GM10266 (cell line): ENCODE results near the gene SS18L1.

Experiments
- DNase-seq: peaks from one replicate; pipeline ENCODE4 v3.0.0; 2012; ENCODE audit errors: extremely low spot score
- TF ChIP-seq, protein P1 (sequence below): IDR thresholded peaks from 2 replicates; pipeline ENCODE4 v1.5.1; 2012; ENCODE audit warnings: mild to moderate bottlenecking, low read depth; ENCODE audit not compliant: control insufficient read depth, insufficient read depth; ENCODE audit errors: missing control alignments

SS18L1 gene

DNA sequence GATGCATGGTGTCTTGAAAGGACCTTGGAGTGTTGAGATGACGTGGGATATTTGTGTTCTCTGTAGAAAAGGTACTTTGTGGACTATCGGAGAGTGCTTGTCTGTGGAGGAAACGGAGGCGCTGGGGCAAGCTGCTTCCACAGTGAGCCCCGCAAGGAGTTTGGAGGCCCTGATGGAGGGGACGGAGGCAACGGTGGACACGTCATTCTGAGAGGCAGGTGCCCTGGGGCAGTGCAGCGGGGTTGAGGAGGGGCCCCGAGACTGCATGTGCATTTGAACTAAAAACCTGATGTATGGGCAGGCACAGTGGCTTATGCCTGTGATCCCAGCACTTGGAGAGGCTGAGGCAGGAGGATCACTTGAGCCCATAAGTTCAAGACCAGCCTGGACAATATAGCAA, 52.2 kb downstream of the SS18L1 start:
- TF ChIP-seq, protein P1, sequence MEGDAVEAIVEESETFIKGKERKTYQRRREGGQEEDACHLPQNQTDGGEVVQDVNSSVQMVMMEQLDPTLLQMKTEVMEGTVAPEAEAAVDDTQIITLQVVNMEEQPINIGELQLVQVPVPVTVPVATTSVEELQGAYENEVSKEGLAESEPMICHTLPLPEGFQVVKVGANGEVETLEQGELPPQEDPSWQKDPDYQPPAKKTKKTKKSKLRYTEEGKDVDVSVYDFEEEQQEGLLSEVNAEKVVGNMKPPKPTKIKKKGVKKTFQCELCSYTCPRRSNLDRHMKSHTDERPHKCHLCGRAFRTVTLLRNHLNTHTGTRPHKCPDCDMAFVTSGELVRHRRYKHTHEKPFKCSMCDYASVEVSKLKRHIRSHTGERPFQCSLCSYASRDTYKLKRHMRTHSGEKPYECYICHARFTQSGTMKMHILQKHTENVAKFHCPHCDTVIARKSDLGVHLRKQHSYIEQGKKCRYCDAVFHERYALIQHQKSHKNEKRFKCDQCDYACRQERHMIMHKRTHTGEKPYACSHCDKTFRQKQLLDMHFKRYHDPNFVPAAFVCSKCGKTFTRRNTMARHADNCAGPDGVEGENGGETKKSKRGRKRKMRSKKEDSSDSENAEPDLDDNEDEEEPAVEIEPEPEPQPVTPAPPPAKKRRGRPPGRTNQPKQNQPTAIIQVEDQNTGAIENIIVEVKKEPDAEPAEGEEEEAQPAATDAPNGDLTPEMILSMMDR, result no peak
- no peak for DNase-seq

GRCh38 chr20:62196286-62196685, 52.7 kb downstream of the SS18L1 start:
- TF ChIP-seq, protein P1, result no peak
- no peak for DNase-seq

DNA sequence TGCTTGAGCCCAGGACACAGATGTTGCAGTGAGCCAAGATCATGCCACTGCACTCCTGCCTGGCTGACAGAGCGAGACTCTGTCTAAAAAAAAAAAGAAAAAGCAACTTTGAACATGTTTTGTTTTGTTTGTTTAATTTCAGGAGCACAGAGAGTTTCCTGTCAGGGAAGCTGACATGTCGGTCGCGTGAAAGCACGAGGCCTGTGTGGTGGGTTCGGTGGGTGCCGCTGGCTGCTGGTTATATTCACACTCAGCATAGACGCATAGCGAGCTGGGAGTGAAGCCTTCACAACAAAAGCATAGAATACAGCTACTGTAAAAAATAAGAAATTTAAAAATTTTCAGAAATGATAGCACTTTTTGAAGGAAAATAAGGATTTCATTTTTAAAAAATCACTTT, 53.7 kb downstream of the SS18L1 start:
- TF ChIP-seq, protein P1, result no peak
- DNase-seq, result no peak

DNA sequence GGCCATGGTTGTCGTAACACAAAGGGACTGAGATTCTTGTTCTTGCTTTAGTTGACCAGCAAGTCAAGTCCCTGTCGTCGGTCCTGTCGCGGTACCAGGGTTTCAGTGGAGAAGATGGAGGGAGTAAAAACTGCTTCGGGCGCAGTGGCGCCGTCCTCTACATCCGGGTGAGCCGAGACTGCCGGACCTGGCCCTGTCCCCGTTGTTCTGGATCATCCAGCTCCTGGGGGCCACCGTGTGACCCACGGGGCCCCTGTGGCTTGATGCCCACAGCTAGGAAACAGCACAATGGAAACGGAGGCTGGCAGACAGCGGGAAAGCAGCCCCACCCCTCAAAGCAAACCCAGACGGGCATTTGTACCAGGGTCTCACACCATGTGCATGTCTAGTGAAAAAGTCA, 54.2 kb downstream of the SS18L1 start:
- TF ChIP-seq, protein P1, result no peak

DNA sequence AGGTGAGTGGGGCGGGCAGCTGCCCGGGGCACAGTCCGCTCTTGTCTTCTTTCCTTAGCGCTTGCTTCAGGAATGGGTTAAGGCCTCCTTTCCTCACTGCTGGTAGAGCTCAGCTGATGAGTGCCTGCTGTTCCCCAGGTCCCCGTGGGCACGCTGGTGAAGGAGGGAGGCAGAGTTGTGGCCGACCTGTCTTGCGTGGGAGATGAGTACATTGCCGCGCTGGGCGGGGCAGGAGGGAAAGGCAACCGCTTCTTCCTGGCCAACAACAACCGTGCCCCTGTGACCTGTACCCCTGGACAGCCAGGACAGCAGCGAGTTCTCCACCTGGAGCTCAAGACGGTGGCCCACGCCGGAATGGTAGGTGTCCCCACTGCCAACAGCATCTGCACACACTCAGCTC, 54.9 kb downstream of the SS18L1 start:
- TF ChIP-seq, protein P1, result no peak
- no peak for DNase-seq

More for the DNA sequence above, 54.2 kb downstream of the SS18L1 start:
- DNase-seq, result no peak

DNA sequence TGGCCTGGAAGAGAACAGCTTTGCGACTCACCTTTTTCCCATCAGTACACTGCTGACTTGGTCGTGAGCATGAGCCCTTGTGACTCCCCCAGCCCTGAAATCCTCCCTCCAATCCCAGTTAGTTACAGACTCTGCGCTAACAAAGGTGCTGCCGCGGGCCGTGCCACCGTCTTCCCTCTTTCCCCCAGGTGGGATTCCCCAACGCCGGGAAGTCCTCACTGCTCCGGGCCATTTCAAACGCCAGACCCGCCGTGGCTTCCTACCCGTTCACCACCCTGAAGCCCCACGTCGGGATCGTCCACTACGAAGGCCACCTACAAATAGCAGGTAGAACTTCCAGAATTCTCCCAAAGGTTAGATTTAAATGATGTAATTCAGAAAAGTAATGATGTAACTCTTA, 55.4 kb downstream of the SS18L1 start:
- TF ChIP-seq, protein P1, result no peak
- no peak for DNase-seq

- TF ChIP-seq, protein P1, result no peak
- no peak for DNase-seq
Measured at GRCh38 chr20:62200491-62201172, 57.1 kb downstream of the SS18L1 start.
